Measurements from ENCODE around the gene ASB14. TPM values are rescaled to one million over a fixed set of nuclear protein-coding genes. Genes with fewer than 3 reads are reported as not detected.

ASB14 gene
- total and polyA plus RNA-seq, 2 donors (not counting 1 experiment from before 2014, with no cell fraction given), result not detected

GRCh38 chr3:57288403-57288802 is 4.1 kb downstream of the ASB14 start:
- CTCF ChIA-PET, result interaction anchor here (0.7 kb wide), 2 partner anchors 347 to 958 kb away, joined by 3 read pairs; no protein-coding TSS in a partner anchor

GRCh38 chr3:57287205-57287604 is 5.3 kb downstream of the ASB14 start:
- Mint-ChIP-seq H3K27ac (no peak overlapping the region), H3K4me1 (no peaks in the 10 kb centered on the region), H3K9me3 (ENCODE audit: insufficient read depth) (no peaks in the 10 kb centered on the region), H3K27me3 (peaks cover 11% of the 10 kb centered on the region), H3K4me3 (no peak overlapping the region)
- DNase-seq (no peak), ATAC-seq (ENCODE audit: low read depth) (no peak)
- H4K20me1 ChIP-seq (ENCODE audit: control insufficient read depth, insufficient read depth, low read length, poor library complexity, severe bottlenecking), result no peaks in the 10 kb centered on the region
- H2AFZ ChIP-seq (ENCODE audit: insufficient read depth, low read depth, low read length, poor library complexity, severe bottlenecking), result no peak overlapping the region
- H3K36me3 ChIP-seq (replicated peaks in 1 of 2; ENCODE audit: control extremely low read depth in 1 of 2, control insufficient read depth in 1 of 2, extremely low read depth in 1 of 2, insufficient read depth in 2 of 2, low read length in 1 of 2), result no peaks in the 10 kb centered on the region
- H3K4me2 ChIP-seq (replicated peaks; ENCODE audit: low read depth, low read length, poor library complexity, severe bottlenecking), result no peak overlapping the region
- no peaks in the 10 kb centered on the region for H3K27me3 ChIP-seq (replicated peaks in 1 of 4; ENCODE audit: control extremely low read depth in 1 of 4, control insufficient read depth in 3 of 4, insufficient read depth in 4 of 4, low read length in 3 of 4)
- intact Hi-C loops (cut with micrococcal nuclease), result no loop called here
- WGBS (ENCODE audit: insufficient coverage), result no CpG with 5 or more reads among the region's 2 CpGs
- H3K9ac ChIP-seq (ENCODE audit: low read length), result no peak overlapping the region
- TF ChIP-seq CTCF (IDR thresholded peaks at IDR 0.05) (no peak), EZH2 (IDR thresholded peaks at IDR 0.05; ENCODE audit: borderline replicate concordance, insufficient read depth, low read depth, low read length, poor library complexity, severe bottlenecking) (no peak)
- ChIA-PET POLR2A (no interaction called here), CTCF (no interaction called here)
- peaks cover 0 to 3% (median 0%) of the 10 kb centered on the region in 3 donors for H3K9me3 ChIP-seq (ENCODE audit: control extremely low read depth in 1 of 3, control insufficient read depth in 2 of 3, insufficient read depth in 1 of 3, low read length in 2 of 3)
- no peaks in the 10 kb centered on the region for H3K79me2 ChIP-seq (ENCODE audit: control insufficient read depth, insufficient read depth, low read length)
- no peak overlapping the region for H3K27ac ChIP-seq (ENCODE audit: low read length in 2 of 2)
- no peak overlapping the region for H3K4me3 ChIP-seq (ENCODE audit: control extremely low read depth in 1 of 5, extremely low read depth in 1 of 5, insufficient read depth in 1 of 5, low read depth in 2 of 5, low read length in 4 of 5)
- no peaks in the 10 kb centered on the region for H3K4me1 ChIP-seq (ENCODE audit: control insufficient read depth in 2 of 2, insufficient read depth in 2 of 2, low read length in 2 of 2)

More at GRCh38 chr3:57288403-57288802, 4.1 kb downstream of the ASB14 start:
- POLR2A ChIA-PET, result no interaction called here
- Mint-ChIP-seq H3K4me3 (no peak overlapping the region), H3K27ac (no peak overlapping the region), H3K4me1 (no peaks in the 10 kb centered on the region), H3K9me3 (ENCODE audit: insufficient read depth) (no peaks in the 10 kb centered on the region), H3K27me3 (peaks cover 11% of the 10 kb centered on the region)
- H4K20me1 ChIP-seq (ENCODE audit: control insufficient read depth, insufficient read depth, low read length, poor library complexity, severe bottlenecking), result no peaks in the 10 kb centered on the region
- TF ChIP-seq CTCF (IDR thresholded peaks at IDR 0.05) (no peak), EZH2 (IDR thresholded peaks at IDR 0.05; ENCODE audit: borderline replicate concordance, insufficient read depth, low read depth, low read length, poor library complexity, severe bottlenecking) (no peak)
- no peak overlapping the region for H3K9ac ChIP-seq (ENCODE audit: low read length)
- no peak overlapping the region for H3K4me2 ChIP-seq (replicated peaks; ENCODE audit: low read depth, low read length, poor library complexity, severe bottlenecking)
- 69% methylated on average over 4 of the region's 9 CpGs for WGBS (ENCODE audit: insufficient coverage)
- ATAC-seq (ENCODE audit: low read depth) (no peak), DNase-seq (no peak)
- H3K4me3 ChIP-seq (ENCODE audit: control extremely low read depth in 1 of 5, extremely low read depth in 1 of 5, insufficient read depth in 1 of 5, low read depth in 2 of 5, low read length in 4 of 5), result no peak overlapping the region
- no peaks in the 10 kb centered on the region for H3K27me3 ChIP-seq (replicated peaks in 1 of 4; ENCODE audit: control extremely low read depth in 1 of 4, control insufficient read depth in 3 of 4, insufficient read depth in 4 of 4, low read length in 3 of 4)
- H3K4me1 ChIP-seq (ENCODE audit: control insufficient read depth in 2 of 2, insufficient read depth in 2 of 2, low read length in 2 of 2), result no peaks in the 10 kb centered on the region
- no peaks in the 10 kb centered on the region for H3K79me2 ChIP-seq (ENCODE audit: control insufficient read depth, insufficient read depth, low read length)
- no peak overlapping the region for H2AFZ ChIP-seq (ENCODE audit: insufficient read depth, low read depth, low read length, poor library complexity, severe bottlenecking)
- no peak overlapping the region for H3K27ac ChIP-seq (ENCODE audit: low read length in 2 of 2)
- no peaks in the 10 kb centered on the region for H3K36me3 ChIP-seq (replicated peaks in 1 of 2; ENCODE audit: control extremely low read depth in 1 of 2, control insufficient read depth in 1 of 2, extremely low read depth in 1 of 2, insufficient read depth in 2 of 2, low read length in 1 of 2)
- H3K9me3 ChIP-seq (ENCODE audit: control extremely low read depth in 1 of 3, control insufficient read depth in 2 of 3, insufficient read depth in 1 of 3, low read length in 2 of 3), result peaks cover 0 to 3% (median 0%) of the 10 kb centered on the region in 3 donors
- intact Hi-C loops (cut with micrococcal nuclease), result no loop called here
